GM19025 (cell line): Measurements from ENCODE around the gene TPRG1.
"Not testable (repeated sequence)": the region's sequence is repeated elsewhere in the genome, so short reads cannot be mapped to it uniquely, and the experiment has no call there.

Source experiments
- ATAC-seq: cut with Tn5 transposase; IDR thresholded peaks from one replicate; pipeline ENCODE4 v1.9.1; 2021; ENCODE audit warnings: mild to moderate bottlenecking, low read depth, moderate library complexity; ENCODE audit not compliant: unreplicated experiment

Gene TPRG1

DNA sequence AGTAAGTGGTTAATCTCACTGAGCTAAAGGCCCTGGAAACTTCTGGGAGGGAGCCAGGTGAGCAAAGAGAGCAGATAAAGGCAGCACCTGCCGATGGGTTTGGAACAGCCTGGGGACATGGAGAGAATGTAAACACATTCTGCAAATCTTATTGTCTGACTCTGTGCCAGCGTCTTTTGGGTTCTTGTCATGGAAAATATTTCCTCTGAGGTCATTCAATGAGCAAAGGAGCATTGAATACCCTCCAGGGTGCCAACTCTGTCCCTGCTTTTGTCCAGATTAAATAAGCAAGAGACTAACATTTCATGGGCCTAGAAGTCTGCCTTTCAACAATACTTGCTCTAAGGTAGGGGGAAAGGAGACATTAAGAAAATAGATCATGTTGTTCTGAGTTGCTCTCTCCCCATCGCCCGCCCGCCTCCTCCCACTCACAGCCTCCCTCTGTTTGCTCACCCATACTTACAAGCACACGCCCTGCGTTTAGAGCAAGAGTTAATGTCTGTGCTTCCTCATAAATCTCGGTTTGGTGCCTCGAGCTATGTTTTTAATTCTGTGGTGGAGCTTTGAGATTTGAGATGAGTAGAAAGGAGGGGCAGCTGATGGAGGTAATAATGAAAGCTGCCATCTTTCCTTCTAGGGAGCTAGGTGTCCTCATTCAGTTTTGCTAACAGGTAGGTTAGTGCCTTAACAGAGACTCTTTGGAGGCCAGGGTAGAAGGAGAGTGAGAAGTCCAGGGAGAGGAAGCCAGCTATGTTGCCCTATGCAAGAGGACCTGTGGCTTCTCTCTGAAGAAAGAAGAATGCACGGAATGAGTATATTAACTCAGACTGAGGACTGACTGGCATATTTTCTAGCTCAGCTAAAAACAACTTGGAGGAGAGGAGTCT, 132.9 kb downstream of the TPRG1 start:
- ATAC-seq: no peak

DNA sequence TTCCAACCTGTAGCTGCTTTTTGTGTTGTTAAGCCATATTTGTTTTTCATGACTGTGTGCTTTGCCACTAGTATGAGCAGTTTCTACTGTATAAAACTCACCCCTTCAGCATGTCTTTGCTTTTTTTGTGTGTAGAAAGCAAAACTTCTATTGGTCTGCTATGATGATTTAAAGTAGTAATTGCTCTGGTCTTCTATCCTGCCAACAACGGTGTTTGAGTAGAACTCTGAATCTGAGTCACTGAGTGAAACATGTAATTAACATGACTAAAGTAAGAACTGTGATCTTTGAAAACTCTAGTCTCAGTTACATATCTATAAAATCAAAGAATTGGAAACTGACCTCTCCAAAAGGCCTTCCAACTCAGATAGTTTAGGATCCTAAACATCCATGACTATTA, 133.6 kb downstream of the TPRG1 start:
- ATAC-seq: no peak

DNA sequence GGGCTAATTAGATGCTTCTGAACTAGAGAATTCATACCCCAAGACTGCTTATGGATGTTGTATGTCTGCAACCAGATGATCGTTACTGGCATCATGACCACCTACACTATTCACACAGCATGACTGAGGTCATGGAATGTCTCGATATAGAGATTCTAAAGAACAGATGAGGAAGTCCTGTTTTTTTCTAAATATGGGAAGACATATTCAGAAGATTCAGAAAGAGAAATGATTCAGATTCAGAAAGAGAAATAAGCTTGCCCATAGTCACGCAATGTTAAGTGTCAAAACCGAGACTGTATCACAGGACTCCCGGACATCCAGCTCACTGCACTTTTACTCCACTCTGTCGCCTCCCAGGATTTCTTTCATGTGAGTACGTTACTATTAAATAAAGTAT, 136.2 kb downstream of the TPRG1 start:
- ATAC-seq: no peak

GRCh38 chr3:189308608-189309007, 136.8 kb downstream of the TPRG1 start:
- ATAC-seq: no peak

GRCh38 chr3:189309400-189309975, 137.7 kb downstream of the TPRG1 start:
- ATAC-seq: no peak

DNA sequence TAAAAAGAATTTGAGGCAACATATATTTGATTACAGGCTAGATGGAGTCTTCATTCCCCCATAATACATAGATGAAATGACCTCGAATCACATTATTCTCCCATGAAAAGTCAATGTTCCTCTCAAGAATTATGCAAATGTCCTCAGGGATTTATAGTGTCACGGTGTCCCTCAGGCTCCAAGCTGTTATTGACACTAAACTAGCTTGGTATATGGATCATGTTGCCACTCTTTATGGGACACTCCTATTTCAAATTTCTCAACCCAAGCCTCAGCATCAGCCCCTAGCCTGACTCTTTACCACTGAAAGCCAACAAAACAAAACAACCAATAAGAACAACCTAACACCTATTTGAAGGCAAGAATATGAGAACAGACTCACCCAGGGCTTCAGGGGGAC, 139.8 kb downstream of the TPRG1 start:
- no peak for ATAC-seq

DNA sequence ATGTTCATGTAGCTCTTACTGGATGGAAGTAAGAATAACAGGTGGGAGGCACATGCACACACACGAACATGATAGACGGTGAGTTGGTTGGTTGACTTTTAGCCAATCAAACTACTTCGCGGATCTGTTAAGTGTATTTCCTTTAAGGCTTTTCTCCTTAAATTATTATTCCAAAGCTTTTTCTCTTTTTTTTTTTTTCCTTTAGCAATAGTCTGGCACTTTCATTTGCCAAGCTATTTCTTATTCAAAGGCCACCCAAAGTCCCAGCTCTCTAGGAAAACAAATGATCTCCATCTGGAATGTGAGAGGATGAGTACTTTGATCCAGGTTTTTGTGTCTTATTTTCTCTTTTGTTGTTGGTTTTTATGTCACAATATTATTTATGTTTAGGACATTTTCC, 141.1 kb downstream of the TPRG1 start:
- ATAC-seq: no peak

- ATAC-seq: no peak
Measured at GRCh38 chr3:189316296-189317019, 144.7 kb downstream of the TPRG1 start.

DNA sequence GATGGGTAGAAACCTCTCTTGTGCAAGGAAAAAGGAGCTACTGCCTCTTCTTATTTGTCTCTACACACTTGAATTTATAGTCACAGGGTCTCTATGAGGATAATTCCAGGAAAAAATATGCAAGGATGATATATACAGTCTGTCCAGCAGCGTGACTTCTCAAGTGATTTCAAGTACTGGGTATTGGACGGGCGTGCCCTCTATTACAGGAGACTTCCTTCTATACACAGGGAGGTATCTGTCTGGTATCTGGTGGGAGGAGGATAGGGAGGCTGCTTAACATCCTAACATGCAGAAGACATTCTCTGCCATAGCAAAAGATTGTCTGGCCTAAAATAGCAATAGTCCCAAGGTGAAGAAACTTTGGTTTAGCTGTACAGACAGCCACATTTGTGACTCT, 146.1 kb downstream of the TPRG1 start:
- ATAC-seq: no peak

DNA sequence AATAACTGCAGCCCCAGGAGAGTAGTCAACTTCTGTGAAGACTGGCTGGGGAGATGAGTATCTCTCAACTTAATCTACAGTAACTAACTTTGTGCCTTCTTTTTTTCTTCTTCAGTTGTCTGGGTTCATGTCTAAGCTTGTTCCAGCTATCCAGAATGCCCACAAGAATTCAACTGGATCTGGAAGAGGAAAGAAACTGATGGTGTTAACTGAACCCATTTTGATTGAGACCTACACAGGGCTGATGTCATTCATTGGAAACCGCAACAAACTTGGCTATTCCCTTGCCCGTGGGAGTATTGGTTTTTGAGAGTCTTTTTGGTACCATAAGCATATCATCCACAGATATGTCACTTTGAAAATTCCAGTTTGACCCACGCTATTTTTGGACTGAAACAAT, 148.7 kb downstream of the TPRG1 start:
- no peak for ATAC-seq

DNA sequence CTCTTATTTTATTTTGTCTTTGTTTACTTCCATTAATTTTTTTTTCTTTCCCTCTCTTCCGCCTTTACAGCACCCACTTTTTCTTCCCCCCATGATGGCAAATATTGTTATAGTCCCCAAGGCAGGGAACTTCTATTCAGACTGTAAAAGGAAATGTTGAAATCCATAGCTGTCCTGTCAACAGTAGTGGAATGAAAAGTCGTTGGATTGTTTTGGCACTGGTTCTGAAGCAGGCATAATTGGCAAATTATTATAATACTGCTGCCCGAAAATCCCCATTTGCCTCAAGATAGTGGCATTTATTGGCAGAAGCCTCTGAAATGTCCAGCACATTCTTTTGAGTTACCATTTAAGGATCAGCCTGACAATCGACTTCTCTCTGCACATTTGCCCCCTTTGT, 150.6 kb downstream of the TPRG1 start:
- ATAC-seq: no peak

DNA sequence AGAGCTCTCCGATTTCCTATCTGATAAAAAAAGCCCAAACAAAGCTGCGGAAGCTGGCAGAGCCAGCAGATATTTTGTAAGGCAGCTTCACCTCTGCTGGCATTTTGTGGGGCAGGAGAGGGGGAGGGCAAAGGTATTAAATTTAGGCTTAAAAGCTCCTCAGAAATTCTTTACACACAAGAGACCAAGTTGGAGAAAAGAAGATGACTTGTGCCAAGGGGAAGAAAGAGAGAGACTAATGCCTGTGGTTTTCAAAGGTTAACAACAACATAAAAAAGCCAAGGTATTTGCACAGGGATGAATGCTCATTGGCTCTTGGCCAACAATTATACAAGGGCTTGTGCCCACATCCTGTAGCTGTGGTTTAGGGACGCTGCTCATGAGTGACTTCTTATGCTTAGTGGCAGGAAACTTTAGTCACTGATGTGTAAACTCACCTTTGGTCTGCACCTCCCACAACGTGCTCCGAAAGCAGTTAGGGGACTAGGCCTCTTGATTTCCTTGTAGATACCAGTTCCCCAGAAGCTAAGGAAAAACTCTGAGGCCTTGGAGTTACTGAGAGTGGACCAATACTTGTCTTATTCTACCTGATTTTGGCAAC, 152.9 kb downstream of the TPRG1 start:
- peak; percentile 99 for ATAC-seq

GRCh38 chr3:189325454-189325853, 153.7 kb downstream of the TPRG1 start:
- ATAC-seq: no peak

- ATAC-seq: not testable (repeated sequence)
Measured at GRCh38 chr3:189329630-189330029, 157.9 kb downstream of the TPRG1 start.

DNA sequence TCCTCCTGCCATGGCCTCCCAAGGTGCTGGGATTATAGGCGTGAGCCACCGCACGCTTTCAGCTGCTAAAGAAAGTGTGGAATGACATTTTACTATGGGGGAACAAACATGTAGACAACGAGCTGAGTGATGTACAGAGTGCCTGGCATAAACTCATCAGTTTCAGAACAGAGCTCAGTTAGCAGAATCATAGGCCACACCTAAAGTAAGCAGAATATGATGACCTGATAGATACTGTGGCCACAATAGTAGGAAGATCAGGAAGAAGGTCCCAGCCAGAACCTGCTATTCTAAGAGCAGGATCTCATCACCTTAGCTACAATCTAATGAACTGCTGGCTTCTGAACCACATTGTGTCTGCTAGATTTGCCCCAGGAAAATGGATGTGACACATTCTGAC, 158.3 kb downstream of the TPRG1 start:
- ATAC-seq: no peak

DNA sequence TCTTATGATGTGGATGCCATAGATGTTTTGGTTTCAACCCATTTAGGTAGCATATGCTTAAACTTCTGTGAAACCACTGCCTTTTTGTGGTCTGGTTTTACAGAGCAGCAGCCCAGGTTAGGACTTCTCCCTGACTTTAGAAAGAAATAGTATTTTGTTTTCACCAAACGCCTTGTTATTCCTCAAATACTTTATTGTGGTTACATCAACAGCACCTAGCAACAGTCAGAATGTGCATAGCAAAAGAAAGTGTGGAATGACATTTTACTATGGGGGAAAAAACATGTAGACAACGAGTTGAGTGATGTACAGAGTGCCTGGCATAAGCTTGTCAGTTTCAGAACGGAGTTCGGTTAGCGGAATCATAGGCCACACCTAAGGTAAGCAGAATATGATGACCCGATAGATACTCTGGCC, 159.2 kb downstream of the TPRG1 start:
- no peak for ATAC-seq

- ATAC-seq: no peak
Measured at GRCh38 chr3:189334064-189334920, 162.5 kb downstream of the TPRG1 start.

GRCh38 chr3:189337673-189338091, 165.9 kb downstream of the TPRG1 start:
- ATAC-seq: no peak

- no peak for ATAC-seq
Measured at GRCh38 chr3:189338366-189338765, 166.6 kb downstream of the TPRG1 start.

GRCh38 chr3:189339996-189340395, 168.2 kb downstream of the TPRG1 start:
- no peak for ATAC-seq
